Prostate gland (tissue), 2 donors: ENCODE results near the gene SERPINA5. TPM values are rescaled to one million over a fixed set of nuclear protein-coding genes. Genes with fewer than 3 reads are reported as not detected.

ENCODE experiments used
- DNase-seq: peaks from one replicate; pipeline ENCODE4 v3.0.0-alpha.2; 2019; ENCODE audit warnings: low spot score
- H3K27ac ChIP-seq, 2 donors: fragments of 200-600 bp; sonication (generic); 2 replicates each; pipeline ENCODE4 v1.5.1; 2017 to 2019
- H3K27me3 ChIP-seq: fragments of 200-600 bp; sonication (generic); replicated peaks from 2 replicates; pipeline ENCODE4 v1.5.1; 2019; ENCODE audit not compliant: insufficient read depth
- H3K36me3 ChIP-seq, 2 donors: fragments of 200-600 bp; sonication (generic); 1 replicate in 1 of 2; 2 replicates in 1 of 2; pipeline versions ENCODE4 v1.5.1 to v1.8.1; 2017 to 2019
- H3K4me1 ChIP-seq: fragments of 200-600 bp; sonication (generic); replicated peaks from 2 replicates; pipeline ENCODE4 v1.5.1; 2019
- H3K4me3 ChIP-seq, 2 donors: fragments of 200-600 bp; sonication (generic); 2 replicates each; pipeline ENCODE4 v1.5.1; 2017 to 2019
- H3K9me3 ChIP-seq: fragments of 200-600 bp; sonication (generic); 2 replicates; pipeline ENCODE4 v1.5.1; 2017
- POLR2A ChIP-seq: fragments of 450-650 bp; IDR thresholded peaks from one replicate; pipeline ENCODE4 v1.6.1; 2016; ENCODE audit warnings: antibody characterized with exemption, mild to moderate bottlenecking
- POLR2AphosphoS5 ChIP-seq: sonication (generic); formaldehyde crosslinking; IDR thresholded peaks from one replicate; pipeline ENCODE4 v1.6.1; 2017; ENCODE audit warnings: antibody characterized with exemption
- WGBS: methylation state at CpG from one replicate; pipeline ENCODE4 v1.1.5; 2018; 5-methylcytosine and 5-hydroxymethylcytosine counted together
- intact Hi-C: fragments of 100-400 bp; cut with DNase I; formaldehyde crosslinking; loops from one replicate; pipeline ENCODE4 v1.14.2; 2022
- total RNA-seq, 2 donors: library from RNA; depleted of rRNA; stranded (reverse); fragments of >200 nt; gene quantifications; one replicate each; pipeline ENCODE4 v1.1.0, GENCODE V29; 2016
- TF ChIP-seq, protein P1 (sequence below), 4 experiments: fragments of 200-600 bp in 2 of 4; fragments of 450-650 bp in 2 of 4; sonication (generic) in 2 of 4; IDR thresholded peaks; 1 replicate in 3 of 4; 2 replicates in 1 of 4; pipeline ENCODE4 v1.5.1; 2016 to 2019; ENCODE audit warnings: antibody characterized with exemption in 4 of 4, mild to moderate bottlenecking in 2 of 4, moderate library complexity in 2 of 4

Gene SERPINA5
- total RNA-seq, 2 donors from 2014 or later, result 2.6 to 936 TPM

DNA sequence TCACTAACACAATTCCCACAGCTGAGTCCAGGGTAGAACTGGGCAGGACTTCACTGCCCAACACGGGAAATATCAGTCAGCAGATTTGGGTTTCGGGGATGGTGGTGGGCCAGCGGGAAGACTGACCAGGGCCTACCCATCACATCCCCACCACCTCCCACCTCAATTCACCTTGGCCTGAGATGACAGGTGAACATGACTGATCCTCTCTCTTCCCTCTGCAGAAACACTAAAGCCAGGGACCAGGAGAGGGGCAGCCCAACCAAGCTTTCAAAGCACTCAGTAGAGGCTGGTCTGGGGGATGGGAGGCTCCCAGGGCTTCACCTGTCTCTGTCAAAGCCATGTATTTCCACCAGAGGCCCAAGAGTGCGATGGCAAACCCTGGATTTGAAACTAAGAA, 2.3 kb downstream of the SERPINA5 start:
- no peaks in the 10 kb centered on the region for H3K27me3 ChIP-seq
- WGBS, result 99% methylated on average over 4 of the region's 4 CpGs
- H3K4me1 ChIP-seq, result no peaks in the 10 kb centered on the region
- no peak overlapping the region for H3K27ac ChIP-seq
- intact Hi-C loops, result no loop called here
- H3K36me3 ChIP-seq, result no peaks in the 10 kb centered on the region
- TF ChIP-seq POLR2A (no peak), POLR2AphosphoS5 (no peak)
- TF ChIP-seq, protein P1, sequence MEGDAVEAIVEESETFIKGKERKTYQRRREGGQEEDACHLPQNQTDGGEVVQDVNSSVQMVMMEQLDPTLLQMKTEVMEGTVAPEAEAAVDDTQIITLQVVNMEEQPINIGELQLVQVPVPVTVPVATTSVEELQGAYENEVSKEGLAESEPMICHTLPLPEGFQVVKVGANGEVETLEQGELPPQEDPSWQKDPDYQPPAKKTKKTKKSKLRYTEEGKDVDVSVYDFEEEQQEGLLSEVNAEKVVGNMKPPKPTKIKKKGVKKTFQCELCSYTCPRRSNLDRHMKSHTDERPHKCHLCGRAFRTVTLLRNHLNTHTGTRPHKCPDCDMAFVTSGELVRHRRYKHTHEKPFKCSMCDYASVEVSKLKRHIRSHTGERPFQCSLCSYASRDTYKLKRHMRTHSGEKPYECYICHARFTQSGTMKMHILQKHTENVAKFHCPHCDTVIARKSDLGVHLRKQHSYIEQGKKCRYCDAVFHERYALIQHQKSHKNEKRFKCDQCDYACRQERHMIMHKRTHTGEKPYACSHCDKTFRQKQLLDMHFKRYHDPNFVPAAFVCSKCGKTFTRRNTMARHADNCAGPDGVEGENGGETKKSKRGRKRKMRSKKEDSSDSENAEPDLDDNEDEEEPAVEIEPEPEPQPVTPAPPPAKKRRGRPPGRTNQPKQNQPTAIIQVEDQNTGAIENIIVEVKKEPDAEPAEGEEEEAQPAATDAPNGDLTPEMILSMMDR (IDR thresholded peaks at IDR 0.05), result no peak
- H3K9me3 ChIP-seq, result no peaks in the 10 kb centered on the region
- DNase-seq, result no peak
- H3K4me3 ChIP-seq, result no peak overlapping the region

- H3K27me3 ChIP-seq, result no peaks in the 10 kb centered on the region
- intact Hi-C loops, result no loop called here
- H3K9me3 ChIP-seq, result no peaks in the 10 kb centered on the region
- WGBS, result 78% methylated on average over 5 of the region's 5 CpGs
- no peak overlapping the region for H3K4me3 ChIP-seq
- TF ChIP-seq POLR2A (no peak), POLR2AphosphoS5 (no peak)
- TF ChIP-seq, protein P1 (IDR thresholded peaks at IDR 0.05), result no peak
- no peaks in the 10 kb centered on the region for H3K36me3 ChIP-seq
- no peaks in the 10 kb centered on the region for H3K4me1 ChIP-seq
- no peak overlapping the region for H3K27ac ChIP-seq
- no peak for DNase-seq
Observed at GRCh38 chr14:94584591-94585280, 3.5 kb downstream of the SERPINA5 start.

- Histone ChIP-seq H3K27me3 (no peaks in the 10 kb centered on the region), H3K4me1 (no peaks in the 10 kb centered on the region), H3K27ac (no peak overlapping the region), H3K9me3 (no peaks in the 10 kb centered on the region), H3K36me3 (no peaks in the 10 kb centered on the region), H3K4me3 (no peak overlapping the region)
- WGBS, result 94% methylated on average over 4 of the region's 4 CpGs
- no peak for DNase-seq
- TF ChIP-seq, protein P1 (IDR thresholded peaks at IDR 0.05), result no peak
- TF ChIP-seq POLR2AphosphoS5 (no peak), POLR2A (no peak)
- intact Hi-C loops, result no loop called here
Observed at GRCh38 chr14:94586635-94587034, 5.4 kb downstream of the SERPINA5 start.

DNA sequence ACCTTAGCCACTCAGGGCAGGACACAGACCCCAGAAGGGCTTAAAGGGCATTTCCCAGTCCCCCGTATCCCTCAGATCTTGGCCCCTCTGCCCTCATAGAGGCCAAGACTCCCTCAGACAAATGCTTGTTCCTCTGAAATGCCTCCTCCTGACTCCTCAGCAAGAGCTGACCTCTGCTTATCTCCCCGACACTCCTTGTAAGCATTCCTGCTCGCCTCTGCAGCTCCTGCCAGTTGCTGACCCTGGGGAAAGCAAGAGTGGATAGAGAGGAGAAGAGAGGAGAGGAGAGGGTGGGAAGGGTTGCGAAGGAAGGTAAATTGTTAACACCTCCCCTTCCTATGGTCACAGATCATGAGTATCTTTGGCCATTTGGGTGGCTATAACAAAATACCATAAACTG, 7.1 kb downstream of the SERPINA5 start:
- Histone ChIP-seq H3K27ac (no peak overlapping the region), H3K36me3 (no peaks in the 10 kb centered on the region)
- intact Hi-C loops, result no loop called here

More for the DNA sequence above, 7.1 kb downstream of the SERPINA5 start:
- Histone ChIP-seq H3K9me3 (no peaks in the 10 kb centered on the region), H3K4me3 (no peak overlapping the region), H3K27me3 (no peaks in the 10 kb centered on the region), H3K4me1 (no peaks in the 10 kb centered on the region)
- 93% methylated on average over 4 of the region's 4 CpGs for WGBS
- no peak for DNase-seq
- TF ChIP-seq POLR2AphosphoS5 (no peak), POLR2A (no peak)
- TF ChIP-seq, protein P1 (IDR thresholded peaks at IDR 0.05), result no peak
